Measurements from ENCODE around the gene CHM. TPM values are rescaled to one million over a fixed set of nuclear protein-coding genes. Genes with fewer than 3 reads are reported as not detected.

The CHM gene
- total RNA-seq, 1 experiment from 2014 or later: 28.9 TPM

DNA sequence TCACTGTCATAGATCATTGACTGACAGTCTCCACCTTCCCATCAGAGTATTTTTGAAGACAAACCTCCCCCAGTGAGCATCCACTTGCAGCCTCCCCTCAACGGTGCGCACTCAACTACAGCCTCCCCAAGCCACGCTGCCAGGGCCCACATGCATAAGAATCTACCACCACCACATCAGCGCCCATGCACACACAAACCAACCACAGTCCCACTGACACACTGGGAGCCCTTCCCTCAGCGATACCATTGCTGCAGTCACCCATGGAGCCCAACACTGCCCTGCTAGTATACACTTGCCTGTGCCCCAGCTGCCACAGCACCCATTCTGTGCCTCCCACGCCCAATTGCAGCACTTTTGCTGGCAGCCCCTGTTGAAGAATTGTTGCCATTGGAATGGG is 132.9 kb downstream of the CHM start:
- DNase-seq (ENCODE audit: low read depth, low spot score) (no peak), ATAC-seq (no peak)
- H3K9me3 ChIP-seq (ENCODE audit: control insufficient read depth, insufficient read depth, low read depth, low read length): no peaks in the 10 kb centered on the region
- in situ Hi-C loops (cut with HindIII; ENCODE audit: low pct_unique_long_range_greater_than_20kb, low sequenced_read_pairs) (no loop called here), intact Hi-C loops (cut with micrococcal nuclease; ENCODE audit: unreplicated experiment) (no loop called here)
- POLR2A ChIA-PET: no interaction called here
- CTCF ChIA-PET: no interaction called here
- H3K4me1 ChIP-seq (ENCODE audit: control insufficient read depth, insufficient read depth, low read length): no peaks in the 10 kb centered on the region
- no TSS peak for BruUV-seq (replicated peaks)
- H3K27me3 ChIP-seq (ENCODE audit: control insufficient read depth, insufficient read depth, low read length): no peaks in the 10 kb centered on the region
- TF ChIP-seq POLR2AphosphoS5 (IDR thresholded peaks at IDR 0.05; ENCODE audit: low read depth, low read length) (no peak), TCF7L2 (IDR thresholded peaks at IDR 0.05; ENCODE audit: low read depth, low read length) (no peak), SIN3A (IDR thresholded peaks at IDR 0.05; ENCODE audit: borderline replicate concordance, insufficient read depth, low read depth, low read length) (no peak)
- TF ChIP-seq, protein P1, sequence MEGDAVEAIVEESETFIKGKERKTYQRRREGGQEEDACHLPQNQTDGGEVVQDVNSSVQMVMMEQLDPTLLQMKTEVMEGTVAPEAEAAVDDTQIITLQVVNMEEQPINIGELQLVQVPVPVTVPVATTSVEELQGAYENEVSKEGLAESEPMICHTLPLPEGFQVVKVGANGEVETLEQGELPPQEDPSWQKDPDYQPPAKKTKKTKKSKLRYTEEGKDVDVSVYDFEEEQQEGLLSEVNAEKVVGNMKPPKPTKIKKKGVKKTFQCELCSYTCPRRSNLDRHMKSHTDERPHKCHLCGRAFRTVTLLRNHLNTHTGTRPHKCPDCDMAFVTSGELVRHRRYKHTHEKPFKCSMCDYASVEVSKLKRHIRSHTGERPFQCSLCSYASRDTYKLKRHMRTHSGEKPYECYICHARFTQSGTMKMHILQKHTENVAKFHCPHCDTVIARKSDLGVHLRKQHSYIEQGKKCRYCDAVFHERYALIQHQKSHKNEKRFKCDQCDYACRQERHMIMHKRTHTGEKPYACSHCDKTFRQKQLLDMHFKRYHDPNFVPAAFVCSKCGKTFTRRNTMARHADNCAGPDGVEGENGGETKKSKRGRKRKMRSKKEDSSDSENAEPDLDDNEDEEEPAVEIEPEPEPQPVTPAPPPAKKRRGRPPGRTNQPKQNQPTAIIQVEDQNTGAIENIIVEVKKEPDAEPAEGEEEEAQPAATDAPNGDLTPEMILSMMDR (IDR thresholded peaks at IDR 0.05): no peak
- TF ChIP-seq, protein P2, sequence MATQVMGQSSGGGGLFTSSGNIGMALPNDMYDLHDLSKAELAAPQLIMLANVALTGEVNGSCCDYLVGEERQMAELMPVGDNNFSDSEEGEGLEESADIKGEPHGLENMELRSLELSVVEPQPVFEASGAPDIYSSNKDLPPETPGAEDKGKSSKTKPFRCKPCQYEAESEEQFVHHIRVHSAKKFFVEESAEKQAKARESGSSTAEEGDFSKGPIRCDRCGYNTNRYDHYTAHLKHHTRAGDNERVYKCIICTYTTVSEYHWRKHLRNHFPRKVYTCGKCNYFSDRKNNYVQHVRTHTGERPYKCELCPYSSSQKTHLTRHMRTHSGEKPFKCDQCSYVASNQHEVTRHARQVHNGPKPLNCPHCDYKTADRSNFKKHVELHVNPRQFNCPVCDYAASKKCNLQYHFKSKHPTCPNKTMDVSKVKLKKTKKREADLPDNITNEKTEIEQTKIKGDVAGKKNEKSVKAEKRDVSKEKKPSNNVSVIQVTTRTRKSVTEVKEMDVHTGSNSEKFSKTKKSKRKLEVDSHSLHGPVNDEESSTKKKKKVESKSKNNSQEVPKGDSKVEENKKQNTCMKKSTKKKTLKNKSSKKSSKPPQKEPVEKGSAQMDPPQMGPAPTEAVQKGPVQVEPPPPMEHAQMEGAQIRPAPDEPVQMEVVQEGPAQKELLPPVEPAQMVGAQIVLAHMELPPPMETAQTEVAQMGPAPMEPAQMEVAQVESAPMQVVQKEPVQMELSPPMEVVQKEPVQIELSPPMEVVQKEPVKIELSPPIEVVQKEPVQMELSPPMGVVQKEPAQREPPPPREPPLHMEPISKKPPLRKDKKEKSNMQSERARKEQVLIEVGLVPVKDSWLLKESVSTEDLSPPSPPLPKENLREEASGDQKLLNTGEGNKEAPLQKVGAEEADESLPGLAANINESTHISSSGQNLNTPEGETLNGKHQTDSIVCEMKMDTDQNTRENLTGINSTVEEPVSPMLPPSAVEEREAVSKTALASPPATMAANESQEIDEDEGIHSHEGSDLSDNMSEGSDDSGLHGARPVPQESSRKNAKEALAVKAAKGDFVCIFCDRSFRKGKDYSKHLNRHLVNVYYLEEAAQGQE (IDR thresholded peaks at IDR 0.05; ENCODE audit: insufficient read depth in 1 of 2, low read depth in 2 of 2, low read length in 1 of 2): no peak
- H3K36me3 ChIP-seq (ENCODE audit: control insufficient read depth, insufficient read depth, low read length): no peaks in the 10 kb centered on the region; the same call in 1 of the 2 replicates
- no peak overlapping the region for H3K27ac ChIP-seq (ENCODE audit: low read length)
- H3K4me3 ChIP-seq (ENCODE audit: low read depth in 2 of 2, low read length in 2 of 2): no peak overlapping the region

DNA sequence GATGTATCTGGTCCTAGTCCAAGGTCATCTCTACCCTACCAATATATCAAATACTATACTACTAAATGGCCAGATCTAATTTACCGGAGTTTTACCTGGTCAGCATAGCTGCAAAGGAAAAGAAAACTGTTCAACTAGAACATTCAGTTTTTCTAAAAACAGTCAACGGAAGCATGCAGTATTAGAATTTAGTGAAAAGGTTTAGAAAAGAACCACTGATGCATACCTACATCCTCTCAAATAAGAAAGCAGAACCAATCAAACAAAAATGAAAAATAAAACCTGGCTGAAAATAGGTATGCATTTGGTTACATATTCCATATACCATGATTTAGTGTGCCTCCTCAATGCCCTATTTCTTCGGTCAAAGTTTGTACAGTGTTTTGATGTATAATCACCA is 140.0 kb downstream of the CHM start:
- Histone ChIP-seq H3K27me3 (ENCODE audit: control insufficient read depth, insufficient read depth, low read length) (no peaks in the 10 kb centered on the region), H3K36me3 (ENCODE audit: control insufficient read depth, insufficient read depth, low read length) (no peaks in the 10 kb centered on the region; the same call in 1 of the 2 replicates), H3K4me3 (ENCODE audit: low read depth in 2 of 2, low read length in 2 of 2) (no peak overlapping the region), H3K27ac (ENCODE audit: low read length) (no peak overlapping the region), H3K4me1 (ENCODE audit: control insufficient read depth, insufficient read depth, low read length) (no peaks in the 10 kb centered on the region), H3K9me3 (ENCODE audit: control insufficient read depth, insufficient read depth, low read depth, low read length) (no peaks in the 10 kb centered on the region)
- BruUV-seq (replicated peaks): no TSS peak
- in situ Hi-C loops (cut with HindIII; ENCODE audit: low pct_unique_long_range_greater_than_20kb, low sequenced_read_pairs): no loop called here
- POLR2A ChIA-PET: no interaction called here
- intact Hi-C loops (cut with micrococcal nuclease; ENCODE audit: unreplicated experiment): no loop called here
- ATAC-seq (no peak), DNase-seq (ENCODE audit: low read depth, low spot score) (no peak)
- CTCF ChIA-PET: no interaction called here
- TF ChIP-seq, protein P1 (IDR thresholded peaks at IDR 0.05): no peak
- TF ChIP-seq, protein P2 (IDR thresholded peaks at IDR 0.05; ENCODE audit: insufficient read depth in 1 of 2, low read depth in 2 of 2, low read length in 1 of 2): no peak
- TF ChIP-seq SIN3A (IDR thresholded peaks at IDR 0.05; ENCODE audit: borderline replicate concordance, insufficient read depth, low read depth, low read length) (no peak), POLR2AphosphoS5 (IDR thresholded peaks at IDR 0.05; ENCODE audit: low read depth, low read length) (no peak), TCF7L2 (IDR thresholded peaks at IDR 0.05; ENCODE audit: low read depth, low read length) (no peak)

Measured in Panc1 (cell line).